GM23338 (cell line): ENCODE measurements around the gene TENM4.

Source experiments
- CREB1 ChIP-seq: fragments of 250-450 bp; sonication (Bioruptor Pico); IDR thresholded peaks from 2 replicates; pipeline ENCODE4 v1.5.0; 2020; ENCODE audit warnings: low read depth, mild to moderate bottlenecking, moderate library complexity
- CTCF ChIP-seq, 2 experiments: fragments of 200-600 bp in 1 of 2; sonication (generic) in 1 of 2; conservative IDR thresholded peaks; 2 replicates each; pipeline versions ENCODE4 v1.5.1 to v1.6.1; 2016 to 2017; ENCODE audit warnings: antibody characterized with exemption in 2 of 2, low read depth in 2 of 2, mild to moderate bottlenecking in 2 of 2, moderate library complexity in 1 of 2
- ETS1 ChIP-seq: IDR thresholded peaks from 2 replicates; pipeline ENCODE4 v1.6.1; 2016; ENCODE audit warnings: antibody characterized with exemption
- EZH2 ChIP-seq: fragments of 200-600 bp; sonication (generic); IDR thresholded peaks from one replicate; pipeline ENCODE4 v1.8.0; 2017; ENCODE audit warnings: antibody characterized with exemption, mild to moderate bottlenecking, low read depth; ENCODE audit not compliant: unreplicated experiment
- EZH2phosphoT487 ChIP-seq: fragments of 200-600 bp; sonication (generic); IDR thresholded peaks from one replicate; pipeline ENCODE4 v1.8.1; 2018; ENCODE audit warnings: antibody characterized with exemption; ENCODE audit not compliant: unreplicated experiment
- JUNB ChIP-seq: IDR thresholded peaks from one replicate; pipeline ENCODE4 v1.6.1; 2016; ENCODE audit warnings: antibody characterized with exemption; ENCODE audit not compliant: unreplicated experiment
- NANOG ChIP-seq: IDR thresholded peaks from 2 replicates; pipeline ENCODE4 v1.6.1; 2016; ENCODE audit warnings: antibody characterized with exemption, borderline replicate concordance
- POLR2AphosphoS5 ChIP-seq: IDR thresholded peaks from 2 replicates; pipeline ENCODE4 v1.6.1; 2016; ENCODE audit warnings: antibody characterized with exemption, low read depth
- REST ChIP-seq: IDR thresholded peaks from one replicate; pipeline ENCODE4 v1.6.1; 2018; ENCODE audit warnings: antibody characterized with exemption; ENCODE audit not compliant: unreplicated experiment
- ZNF114 ChIP-seq: fragments of 250-450 bp; sonication (Bioruptor Pico); IDR thresholded peaks from 2 replicates; pipeline ENCODE4 v1.5.0; 2020; ENCODE audit warnings: mild to moderate bottlenecking, moderate library complexity
- ZNF331 ChIP-seq: fragments of 250-450 bp; sonication (Bioruptor Pico); IDR thresholded peaks from 2 replicates; pipeline ENCODE4 v1.5.0; 2020; ENCODE audit warnings: low read depth, mild to moderate bottlenecking, moderate library complexity

- TF ChIP-seq REST: no peak
- no peak for TF ChIP-seq CTCF (conservative IDR thresholded peaks at IDR 0.05; ENCODE audit: low read depth in 2 of 2)
- no peak for TF ChIP-seq ZNF331
- no peak for TF ChIP-seq POLR2AphosphoS5
- TF ChIP-seq EZH2phosphoT487: no peak
- TF ChIP-seq EZH2: no peak
- no peak for TF ChIP-seq ETS1
- TF ChIP-seq ZNF114 (CRISPR knock-in tag): no peak
- no peak for TF ChIP-seq NANOG
- no peak for TF ChIP-seq JUNB
- TF ChIP-seq CREB1: no peak
Observed at GRCh38 chr11:79263001-79263400, 177.8 kb downstream of the TENM4 start.
